Erythroblast (primary cell): ENCODE measurements around the gene ARMC8.

Experiments used
- GATA1 ChIP-seq: IDR thresholded peaks from 2 replicates; pipeline ENCODE4 v1.6.1; 2011; ENCODE audit warnings: low read depth, mild to moderate bottlenecking, control low read depth, low read length, moderate library complexity
- POLR2A ChIP-seq: IDR thresholded peaks from 2 replicates; pipeline ENCODE4 v1.6.1; 2011; ENCODE audit warnings: mild to moderate bottlenecking, low read length

DNA sequence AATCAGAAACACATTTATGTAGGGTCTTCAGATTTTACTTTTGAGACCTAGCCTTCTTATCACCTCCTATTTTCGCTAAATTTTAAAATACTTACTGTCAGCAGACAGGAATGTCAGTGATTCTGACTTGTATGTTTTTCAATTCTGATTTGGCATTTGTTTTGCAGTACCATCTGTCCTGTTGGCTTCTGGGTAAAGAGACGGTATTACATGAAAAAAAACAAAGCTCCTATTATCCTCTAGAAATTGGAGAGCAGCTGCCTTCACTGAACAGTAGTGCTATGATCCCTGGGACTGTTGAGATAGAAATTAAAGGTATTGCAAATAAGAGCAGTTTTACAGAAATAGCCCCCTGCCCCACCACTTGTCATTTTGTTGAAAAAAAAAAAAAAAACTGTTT, 8.4 kb downstream of the ARMC8 start:
- TF ChIP-seq POLR2A (no peak), GATA1 (no peak)
